ENCODE data around the gene ATOSA.

ATOSA gene

GRCh38 chr15:52678468-52679231 lies 538 bp downstream of the ATOSA start:
- peak; percentile 72 for DNase-seq (ENCODE audit: low read depth)
- H3K4me3 ChIP-seq (ENCODE audit: low read depth, low read length) = peak overlapping the region; percentile 95
- TF ChIP-seq, protein P1, sequence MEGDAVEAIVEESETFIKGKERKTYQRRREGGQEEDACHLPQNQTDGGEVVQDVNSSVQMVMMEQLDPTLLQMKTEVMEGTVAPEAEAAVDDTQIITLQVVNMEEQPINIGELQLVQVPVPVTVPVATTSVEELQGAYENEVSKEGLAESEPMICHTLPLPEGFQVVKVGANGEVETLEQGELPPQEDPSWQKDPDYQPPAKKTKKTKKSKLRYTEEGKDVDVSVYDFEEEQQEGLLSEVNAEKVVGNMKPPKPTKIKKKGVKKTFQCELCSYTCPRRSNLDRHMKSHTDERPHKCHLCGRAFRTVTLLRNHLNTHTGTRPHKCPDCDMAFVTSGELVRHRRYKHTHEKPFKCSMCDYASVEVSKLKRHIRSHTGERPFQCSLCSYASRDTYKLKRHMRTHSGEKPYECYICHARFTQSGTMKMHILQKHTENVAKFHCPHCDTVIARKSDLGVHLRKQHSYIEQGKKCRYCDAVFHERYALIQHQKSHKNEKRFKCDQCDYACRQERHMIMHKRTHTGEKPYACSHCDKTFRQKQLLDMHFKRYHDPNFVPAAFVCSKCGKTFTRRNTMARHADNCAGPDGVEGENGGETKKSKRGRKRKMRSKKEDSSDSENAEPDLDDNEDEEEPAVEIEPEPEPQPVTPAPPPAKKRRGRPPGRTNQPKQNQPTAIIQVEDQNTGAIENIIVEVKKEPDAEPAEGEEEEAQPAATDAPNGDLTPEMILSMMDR (conservative IDR thresholded peaks at IDR 0.05; ENCODE audit: low read depth, low read length) = peak; percentile 36

GRCh38 chr15:52677593-52678467 lies 1.4 kb downstream of the ATOSA start:
- peak; percentile 70 for DNase-seq (ENCODE audit: low read depth)
- H3K4me3 ChIP-seq (ENCODE audit: low read depth, low read length) = peak overlapping the region; percentile 95
- TF ChIP-seq, protein P1 (conservative IDR thresholded peaks at IDR 0.05; ENCODE audit: low read depth, low read length) = peak; percentile 37

DNA sequence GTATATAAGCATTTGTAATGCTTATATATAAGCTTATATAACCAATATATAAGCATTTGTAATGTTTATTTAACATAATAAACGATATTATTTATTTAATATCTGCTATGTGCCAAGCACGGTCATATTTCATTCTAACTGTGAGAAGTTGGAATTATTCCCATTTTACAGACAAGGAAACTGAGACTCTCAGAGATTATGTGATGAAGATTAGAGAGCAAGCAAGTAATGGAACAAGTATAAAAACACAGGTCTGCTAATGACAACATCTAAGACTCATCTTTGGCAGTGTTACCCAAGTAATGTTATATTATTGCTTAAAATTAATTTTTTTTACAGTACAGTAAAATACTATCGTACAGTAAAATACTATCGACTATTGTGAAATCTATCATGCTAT lies 4.4 kb downstream of the ATOSA start:
- TF ChIP-seq, protein P1 (conservative IDR thresholded peaks at IDR 0.05; ENCODE audit: low read depth, low read length) = no peak
- H3K4me3 ChIP-seq (ENCODE audit: low read depth, low read length) = no peak overlapping the region
- DNase-seq (ENCODE audit: low read depth) = no peak

GRCh38 chr15:52673734-52674133 lies 5.5 kb downstream of the ATOSA start:
- no peak overlapping the region for H3K4me3 ChIP-seq (ENCODE audit: low read depth, low read length)
- DNase-seq (ENCODE audit: low read depth) = no peak
- TF ChIP-seq, protein P1 (conservative IDR thresholded peaks at IDR 0.05; ENCODE audit: low read depth, low read length) = no peak

DNA sequence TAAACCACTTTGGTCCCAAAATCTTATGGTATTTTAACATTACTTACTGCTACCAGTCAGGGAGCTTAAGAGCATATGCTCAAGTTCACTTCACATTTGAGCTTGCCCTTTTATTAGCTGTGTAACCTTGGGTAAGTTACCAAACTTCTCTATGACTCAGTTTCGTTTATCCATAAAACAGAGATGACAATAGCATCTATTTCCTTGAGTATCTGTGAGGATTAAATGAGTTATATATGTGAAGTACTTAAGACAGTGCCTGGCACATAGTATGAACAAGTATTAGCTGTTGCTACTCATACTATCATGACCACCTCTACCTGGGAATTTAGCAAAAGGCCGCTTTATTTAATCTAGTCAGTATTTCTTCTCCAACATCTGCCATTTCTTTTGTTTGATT lies 5.9 kb downstream of the ATOSA start:
- H3K4me3 ChIP-seq (ENCODE audit: low read depth, low read length) = no peak overlapping the region

DNA sequence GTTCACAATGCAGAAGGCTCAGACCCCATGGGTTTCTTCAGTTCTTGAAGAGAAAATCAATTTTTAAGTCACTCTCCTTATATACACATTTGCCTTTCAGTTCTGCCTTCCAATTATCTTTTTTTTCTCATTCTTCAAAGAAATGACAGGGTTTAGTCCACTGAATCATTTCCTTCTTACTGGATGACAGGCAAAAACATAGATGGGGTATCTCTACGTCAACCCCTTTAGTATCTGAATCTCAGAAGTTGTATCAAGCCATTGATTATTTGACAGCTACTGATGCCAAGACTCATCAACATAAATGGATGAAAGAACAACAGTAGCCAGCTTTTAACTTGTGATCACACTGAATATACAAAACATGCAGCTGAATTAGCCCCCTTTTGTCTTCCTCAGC lies 6.5 kb downstream of the ATOSA start:
- no peak for DNase-seq (ENCODE audit: low read depth)
- TF ChIP-seq, protein P1 (conservative IDR thresholded peaks at IDR 0.05; ENCODE audit: low read depth, low read length) = no peak
- no peak overlapping the region for H3K4me3 ChIP-seq (ENCODE audit: low read depth, low read length)

More for the DNA sequence above, 5.9 kb downstream of the ATOSA start:
- DNase-seq (ENCODE audit: low read depth) = no peak
- TF ChIP-seq, protein P1 (conservative IDR thresholded peaks at IDR 0.05; ENCODE audit: low read depth, low read length) = no peak
